ENCODE results near the gene TASOR2. TPM values are rescaled to one million over a fixed set of nuclear protein-coding genes. Genes with fewer than 3 reads are reported as not detected.

Gene TASOR2
- polyA plus RNA-seq, 1 donor from 2014 or later: 28.6 TPM

DNA sequence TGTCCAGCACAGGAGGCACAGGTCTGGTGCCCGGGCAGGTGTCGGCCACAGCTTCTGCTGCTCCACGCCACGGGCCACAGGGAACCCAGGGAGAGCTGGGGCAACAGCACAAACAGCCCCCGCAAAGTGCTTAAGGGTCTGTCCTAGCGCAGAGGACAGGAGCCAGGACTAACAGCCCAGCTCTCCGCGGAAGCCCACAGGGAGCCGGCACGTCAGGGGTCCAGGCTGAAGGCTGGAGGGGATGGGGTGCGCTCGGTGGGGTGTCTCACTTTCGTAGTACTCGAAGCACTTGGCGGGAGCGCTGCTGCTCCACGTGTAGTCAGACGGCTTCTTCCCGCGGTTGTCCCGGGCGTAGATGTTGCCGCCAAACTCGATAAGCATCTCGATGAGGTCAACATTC is 43.1 kb upstream of the TASOR2 start:
- no peak overlapping the region for H3K4me3 ChIP-seq (ENCODE audit: low read length)
- H3K9me3 ChIP-seq (ENCODE audit: low read length): no peaks in the 10 kb centered on the region
- H3K9ac ChIP-seq (ENCODE audit: low read length): no peak overlapping the region
- no peaks in the 10 kb centered on the region for H4K20me1 ChIP-seq (ENCODE audit: insufficient read depth)
- no peaks in the 10 kb centered on the region for H3K79me2 ChIP-seq (replicated peaks; ENCODE audit: insufficient read depth, low read length)
- no peaks in the 10 kb centered on the region for H3K27me3 ChIP-seq (ENCODE audit: insufficient read depth, low read depth, low read length)
- H3K27ac ChIP-seq (ENCODE audit: low read length): no peak overlapping the region
- H2AFZ ChIP-seq (ENCODE audit: low read depth, low read length): no peak overlapping the region
- TF ChIP-seq RAD21 (conservative IDR thresholded peaks at IDR 0.05): no peak
- TF ChIP-seq, protein P1, sequence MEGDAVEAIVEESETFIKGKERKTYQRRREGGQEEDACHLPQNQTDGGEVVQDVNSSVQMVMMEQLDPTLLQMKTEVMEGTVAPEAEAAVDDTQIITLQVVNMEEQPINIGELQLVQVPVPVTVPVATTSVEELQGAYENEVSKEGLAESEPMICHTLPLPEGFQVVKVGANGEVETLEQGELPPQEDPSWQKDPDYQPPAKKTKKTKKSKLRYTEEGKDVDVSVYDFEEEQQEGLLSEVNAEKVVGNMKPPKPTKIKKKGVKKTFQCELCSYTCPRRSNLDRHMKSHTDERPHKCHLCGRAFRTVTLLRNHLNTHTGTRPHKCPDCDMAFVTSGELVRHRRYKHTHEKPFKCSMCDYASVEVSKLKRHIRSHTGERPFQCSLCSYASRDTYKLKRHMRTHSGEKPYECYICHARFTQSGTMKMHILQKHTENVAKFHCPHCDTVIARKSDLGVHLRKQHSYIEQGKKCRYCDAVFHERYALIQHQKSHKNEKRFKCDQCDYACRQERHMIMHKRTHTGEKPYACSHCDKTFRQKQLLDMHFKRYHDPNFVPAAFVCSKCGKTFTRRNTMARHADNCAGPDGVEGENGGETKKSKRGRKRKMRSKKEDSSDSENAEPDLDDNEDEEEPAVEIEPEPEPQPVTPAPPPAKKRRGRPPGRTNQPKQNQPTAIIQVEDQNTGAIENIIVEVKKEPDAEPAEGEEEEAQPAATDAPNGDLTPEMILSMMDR (IDR thresholded peaks at IDR 0.05; ENCODE audit: poor library complexity, severe bottlenecking): no peak
- no peak for TF ChIP-seq EP300 (conservative IDR thresholded peaks at IDR 0.05; ENCODE audit: poor library complexity, severe bottlenecking)
- no peak overlapping the region for H3K4me2 ChIP-seq (ENCODE audit: low read length)
- H3K9me2 ChIP-seq (ENCODE audit: insufficient read depth, low read length): no peaks in the 10 kb centered on the region
- H3F3A ChIP-seq (ENCODE audit: insufficient read depth, low read length, poor library complexity, severe bottlenecking): no peaks in the 10 kb centered on the region
- no peaks in the 10 kb centered on the region for H3K36me3 ChIP-seq (ENCODE audit: insufficient read depth, low read length)

GRCh38 chr10:5643346-5644067 is 41.1 kb upstream of the TASOR2 start:
- H2AFZ ChIP-seq (ENCODE audit: low read depth, low read length): no peak overlapping the region
- no peaks in the 10 kb centered on the region for H3K27me3 ChIP-seq (ENCODE audit: insufficient read depth, low read depth, low read length)
- H3K9ac ChIP-seq (ENCODE audit: low read length): no peak overlapping the region
- H4K20me1 ChIP-seq (ENCODE audit: insufficient read depth): no peaks in the 10 kb centered on the region
- H3K9me3 ChIP-seq (ENCODE audit: low read length): no peaks in the 10 kb centered on the region
- TF ChIP-seq EP300 (conservative IDR thresholded peaks at IDR 0.05; ENCODE audit: poor library complexity, severe bottlenecking): no peak
- no peak for TF ChIP-seq MXI1 (conservative IDR thresholded peaks at IDR 0.05; ENCODE audit: poor library complexity, severe bottlenecking)
- H3F3A ChIP-seq (ENCODE audit: insufficient read depth, low read length, poor library complexity, severe bottlenecking): no peaks in the 10 kb centered on the region
- no peaks in the 10 kb centered on the region for H3K9me2 ChIP-seq (ENCODE audit: insufficient read depth, low read length)
- no peaks in the 10 kb centered on the region for H3K79me2 ChIP-seq (replicated peaks; ENCODE audit: insufficient read depth, low read length)
- H3K27ac ChIP-seq (ENCODE audit: low read length): no peak overlapping the region
- H3K4me3 ChIP-seq (ENCODE audit: low read length): no peak overlapping the region
- H3K36me3 ChIP-seq (ENCODE audit: insufficient read depth, low read length): no peaks in the 10 kb centered on the region
- H3K4me2 ChIP-seq (ENCODE audit: low read length): no peak overlapping the region

DNA sequence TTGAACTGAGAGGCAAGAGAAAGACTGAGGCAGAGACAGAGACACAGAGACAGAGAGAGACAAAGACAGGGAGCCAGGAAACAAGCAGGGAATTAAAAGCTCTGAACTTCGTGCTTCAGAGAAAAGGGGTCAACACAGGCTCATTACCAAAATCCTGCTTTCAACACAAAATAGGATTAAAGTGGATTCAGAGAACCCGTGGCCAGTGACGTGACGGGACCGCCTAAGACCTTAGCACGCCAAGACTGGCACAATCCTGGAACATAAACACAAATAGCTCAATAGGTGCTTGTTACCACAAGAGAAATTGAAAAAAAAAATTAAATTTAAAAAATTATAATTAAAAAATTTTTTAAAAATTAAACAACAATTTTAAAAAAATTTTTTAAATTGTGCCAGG is 39.7 kb upstream of the TASOR2 start:
- Histone ChIP-seq H3K36me3 (ENCODE audit: insufficient read depth, low read length) (no peaks in the 10 kb centered on the region), H3K9ac (ENCODE audit: low read length) (no peak overlapping the region), H3K27me3 (ENCODE audit: insufficient read depth, low read depth, low read length) (no peaks in the 10 kb centered on the region), H3K79me2 (replicated peaks; ENCODE audit: insufficient read depth, low read length) (no peaks in the 10 kb centered on the region), H3K9me3 (ENCODE audit: low read length) (no peaks in the 10 kb centered on the region), H3K4me3 (ENCODE audit: low read length) (no peak overlapping the region), H4K20me1 (ENCODE audit: insufficient read depth) (no peaks in the 10 kb centered on the region), H3K27ac (ENCODE audit: low read length) (no peak overlapping the region), H3K4me2 (ENCODE audit: low read length) (no peak overlapping the region), H2AFZ (ENCODE audit: low read depth, low read length) (no peak overlapping the region), H3F3A (ENCODE audit: insufficient read depth, low read length, poor library complexity, severe bottlenecking) (no peaks in the 10 kb centered on the region), H3K9me2 (ENCODE audit: insufficient read depth, low read length) (no peaks in the 10 kb centered on the region)
- TF ChIP-seq TAF1 (IDR thresholded peaks at IDR 0.05; ENCODE audit: low read depth) (no peak), POLR2AphosphoS5 (IDR thresholded peaks at IDR 0.05) (no peak), REST (IDR thresholded peaks at IDR 0.05; ENCODE audit: borderline replicate concordance) (no peak), MXI1 (conservative IDR thresholded peaks at IDR 0.05; ENCODE audit: poor library complexity, severe bottlenecking) (no peak), EP300 (conservative IDR thresholded peaks at IDR 0.05; ENCODE audit: poor library complexity, severe bottlenecking) (no peak), SMC3 (conservative IDR thresholded peaks at IDR 0.05; ENCODE audit: poor library complexity) (no peak), EZH2 (IDR thresholded peaks at IDR 0.05; ENCODE audit: borderline replicate concordance, insufficient read depth, low read length, poor library complexity, severe bottlenecking) (no peak), RAD21 (conservative IDR thresholded peaks at IDR 0.05) (no peak)
- TF ChIP-seq, protein P1 (IDR thresholded peaks at IDR 0.05; ENCODE audit: poor library complexity, severe bottlenecking): no peak
